Heart right ventricle (tissue), 16 donors: ENCODE data around the gene PTP4A2. TPM values are rescaled to one million over a fixed set of nuclear protein-coding genes. Genes with fewer than 3 reads are reported as not detected.

Experiments
- ATAC-seq, 8 donors: fragments of 200-7000 bp; cut with Tn5 transposase; one replicate each; pipeline ENCODE4 v1.9.1; 2020; ENCODE audit warnings: mild to moderate bottlenecking in 8 of 8, moderate library complexity in 8 of 8, moderate number of reproducible peaks in 1 of 8
- DNase-seq, 2 donors: peaks; one replicate each; pipeline ENCODE4 v3.0.0-alpha.2; 2020
- H3K27ac ChIP-seq, 10 donors: fragments of 200-600 bp; sonication (generic) in 2 of 10; one replicate each; pipeline versions ENCODE4 v1.5.0 to v1.8.0; 2020 to 2022; ENCODE audit warnings: mild to moderate bottlenecking in 3 of 10
- H3K27me3 ChIP-seq, 7 donors: fragments of 200-600 bp; one replicate each; pipeline ENCODE4 v1.8.0; 2021 to 2022; ENCODE audit warnings: mild to moderate bottlenecking in 2 of 7
- H3K36me3 ChIP-seq, 9 donors: fragments of 200-600 bp; sonication (generic) in 1 of 9; one replicate each; pipeline versions ENCODE4 v1.5.0 to v1.8.0; 2020 to 2022; ENCODE audit warnings: mild to moderate bottlenecking in 2 of 9
- H3K4me1 ChIP-seq, 9 donors: fragments of 200-600 bp; sonication (generic) in 1 of 9; one replicate each; pipeline versions ENCODE4 v1.5.0 to v1.8.0; 2020 to 2022; ENCODE audit warnings: mild to moderate bottlenecking in 4 of 9
- H3K4me3 ChIP-seq, 10 donors: fragments of 200-600 bp; sonication (generic) in 2 of 10; one replicate each; pipeline versions ENCODE4 v1.5.0 to v1.8.0; 2020 to 2022; ENCODE audit warnings: mild to moderate bottlenecking in 7 of 10, moderate library complexity in 2 of 10
- H3K9me3 ChIP-seq, 11 donors: fragments of 200-600 bp in 10 of 11; sonication (generic) in 2 of 11; one replicate each; pipeline versions ENCODE4 v1.5.0 to v1.8.0; 2013 to 2022; ENCODE audit warnings: mild to moderate bottlenecking in 2 of 11, control low read depth in 1 of 11, moderate library complexity in 1 of 11
- WGBS, 2 donors: extraction: QIAGEN DNeasy Blood & Tissue Kit; methylation state at CpG; one replicate each; pipeline ENCODE4 v1.1.7; 2013; ENCODE audit warnings: inconsistent platforms in 1 of 2; 5-methylcytosine and 5-hydroxymethylcytosine counted together
- intact Hi-C, 10 donors: fragments of 100-400 bp; cut with DNase I; formaldehyde crosslinking; loops; one replicate each; pipeline versions ENCODE4 v1.11.1 to v1.14.2; 2022
- polyA plus RNA-seq, 2 donors: library from polyadenylated mRNA; stranded (reverse); fragments of 200-250 nt; gene quantifications; one replicate each; pipeline ENCODE4 v1.2.3, GENCODE V29; 2013
- total RNA-seq, 10 donors: library from RNA; stranded (reverse); fragmentation: NEBNext Ultra II Directional in 3 of 10; extraction: Animal tissue kit (Norgen Biotek cat#: 25700) in 3 of 10; gene quantifications; one replicate each; pipeline versions ENCODE4 v1.2.1 to v1.2.4, GENCODE V29; 2021 to 2023
- TF ChIP-seq, protein P1 (sequence below), 9 donors: fragments of 200-600 bp; sonication (generic) in 2 of 9; IDR thresholded peaks; one replicate each; pipeline versions ENCODE4 v1.5.0 to v1.8.0; 2021 to 2022; ENCODE audit warnings: antibody characterized with exemption in 9 of 9, mild to moderate bottlenecking in 5 of 9, moderate library complexity in 1 of 9
- donor health status: Arrhythmogenic right ventricular cardiomyopathy.
- donor health status: ischemic (EF 13 %, LVEDD 7.1; RV severe dilation, severe dysfunction).
- donor health status: healthy with polysubstance abuse.
- donor health status: DM: no; HTN: yes; CAD: no.
- donor health status: DM: no; HTN: no; CAD: no.
- donor health status: ischemic (EF 25% LVEDD 6.9; RV normal size, moderate dysfunction).
- donor health status: ischemic (EF 25% LVEDD 5.7; RV mildly dilated, moderate dysfunction).
- donor health status: healthy.
- donor health status: DM: yes; HTN: yes; CAD: no.
- donor health status: Ischemic cardiomyopathy.
- donor health status: ischemic (EF 35%, LVEDD 5.7; RV mildly dilated, moderate dysfunction).
- donor health status: nonischemic (EF 11% LVEDD 7.7; RV severe dilation, severe dysfunction).
- donor health status: DM: yes; HTN: yes; CAD: no.
- donor health status: PGD.
- donor health status: ischemic (EF 29% LVEDD 5.4; RV normal size, mild dysfunction).
- donor health status: nonischemic (EF 23%, LVEDD 6.1; RV moderate dilation, normal function).

Gene PTP4A2
- total and polyA plus RNA-seq, 12 donors = 49.5 to 506 (median 223) TPM

DNA sequence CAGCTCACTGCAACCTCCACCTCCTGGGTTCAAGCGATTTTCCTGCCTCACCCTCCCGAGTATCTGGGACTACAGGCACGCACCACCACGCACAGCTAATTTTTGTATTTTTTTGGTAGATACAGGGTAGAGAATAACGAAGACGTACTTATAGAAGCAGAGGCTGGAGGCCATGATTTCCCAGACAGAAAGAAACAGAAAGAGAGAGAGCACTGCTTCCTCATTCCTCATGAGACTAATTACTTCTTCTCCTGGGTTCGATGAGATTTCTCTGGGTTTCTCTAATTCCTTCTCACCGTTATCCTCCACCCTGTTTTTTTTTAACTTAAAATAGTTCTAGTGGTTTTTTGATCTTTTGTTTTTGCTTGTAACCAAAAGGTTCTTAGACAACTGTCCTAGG lies 23.4 kb upstream of the PTP4A2 start:
- no peak overlapping the region for H3K4me3 ChIP-seq
- TF ChIP-seq, protein P1, sequence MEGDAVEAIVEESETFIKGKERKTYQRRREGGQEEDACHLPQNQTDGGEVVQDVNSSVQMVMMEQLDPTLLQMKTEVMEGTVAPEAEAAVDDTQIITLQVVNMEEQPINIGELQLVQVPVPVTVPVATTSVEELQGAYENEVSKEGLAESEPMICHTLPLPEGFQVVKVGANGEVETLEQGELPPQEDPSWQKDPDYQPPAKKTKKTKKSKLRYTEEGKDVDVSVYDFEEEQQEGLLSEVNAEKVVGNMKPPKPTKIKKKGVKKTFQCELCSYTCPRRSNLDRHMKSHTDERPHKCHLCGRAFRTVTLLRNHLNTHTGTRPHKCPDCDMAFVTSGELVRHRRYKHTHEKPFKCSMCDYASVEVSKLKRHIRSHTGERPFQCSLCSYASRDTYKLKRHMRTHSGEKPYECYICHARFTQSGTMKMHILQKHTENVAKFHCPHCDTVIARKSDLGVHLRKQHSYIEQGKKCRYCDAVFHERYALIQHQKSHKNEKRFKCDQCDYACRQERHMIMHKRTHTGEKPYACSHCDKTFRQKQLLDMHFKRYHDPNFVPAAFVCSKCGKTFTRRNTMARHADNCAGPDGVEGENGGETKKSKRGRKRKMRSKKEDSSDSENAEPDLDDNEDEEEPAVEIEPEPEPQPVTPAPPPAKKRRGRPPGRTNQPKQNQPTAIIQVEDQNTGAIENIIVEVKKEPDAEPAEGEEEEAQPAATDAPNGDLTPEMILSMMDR (IDR thresholded peaks at IDR 0.05) = no peak
- H3K27ac ChIP-seq = peak overlapping the region in 2 of 10 donors; percentile 18 to 81
- intact Hi-C loops = loop anchor here in 8 of 10 donors (5.0 to 10.0 kb wide), 9 partner anchors 34 to 297 kb away; partner anchors contain the start of gene SPOCD1 (in 1 of the 8)
- no peaks in the 10 kb centered on the region for H3K27me3 ChIP-seq
- no peaks in the 10 kb centered on the region for H3K36me3 ChIP-seq
- peaks cover 0 to 55% (median 9%) of the 10 kb centered on the region in 9 donors for H3K4me1 ChIP-seq
- ATAC-seq = no peak
- no peaks in the 10 kb centered on the region for H3K9me3 ChIP-seq
- 81% methylated on average over 8 of the region's 8 CpGs for WGBS, 2 donors
- no peak for DNase-seq

DNA sequence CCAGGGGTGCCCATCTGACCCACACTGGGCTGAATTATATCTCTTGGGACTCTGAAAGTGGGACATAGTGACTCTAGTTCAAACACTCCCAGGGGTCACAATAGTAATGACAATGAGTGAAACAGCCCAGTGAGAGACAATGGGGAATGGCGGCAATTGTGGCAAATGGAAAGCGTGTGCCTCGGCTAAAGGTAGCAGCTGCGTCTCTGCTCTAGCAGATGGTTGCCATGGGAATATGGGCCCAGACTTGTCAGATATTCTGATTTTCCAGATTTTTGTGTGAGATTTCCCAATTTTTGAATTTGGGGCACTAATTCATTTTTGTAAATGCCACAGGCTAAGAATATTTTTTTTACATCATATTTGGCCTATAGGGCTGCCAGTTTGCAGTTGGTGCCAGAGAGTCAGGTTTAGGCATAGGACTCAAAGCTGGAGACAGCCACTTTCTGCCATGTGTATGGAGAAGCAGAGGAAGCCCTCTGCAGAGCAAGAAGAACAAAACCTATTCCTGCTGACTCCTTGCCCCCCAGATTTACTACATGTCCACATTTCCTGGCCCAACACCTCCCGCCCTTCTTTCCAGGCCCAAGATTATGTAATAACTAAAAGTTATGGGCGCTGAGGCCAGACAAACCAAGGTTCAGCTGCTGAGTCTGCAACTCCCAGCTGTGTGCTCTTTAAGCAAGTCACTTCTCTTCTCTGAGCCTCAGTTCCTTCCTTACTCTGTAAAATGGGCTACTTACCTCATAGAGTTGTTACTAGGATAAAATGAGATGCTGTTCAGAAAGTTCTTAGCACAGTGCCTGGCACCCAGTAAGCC lies 21.6 kb upstream of the PTP4A2 start:
- no peak for DNase-seq
- no peaks in the 10 kb centered on the region for H3K27me3 ChIP-seq
- intact Hi-C loops = loop anchor here in 8 of 10 donors (5.0 to 10.0 kb wide), 9 partner anchors 32 to 295 kb away; partner anchors contain the start of gene SPOCD1 (in 1 of the 8)
- TF ChIP-seq, protein P1 (IDR thresholded peaks at IDR 0.05) = no peak
- H3K36me3 ChIP-seq = no peaks in the 10 kb centered on the region
- H3K4me1 ChIP-seq = peaks cover 8 to 73% (median 27%) of the 10 kb centered on the region in 9 donors
- H3K9me3 ChIP-seq = no peaks in the 10 kb centered on the region
- no peak overlapping the region for H3K4me3 ChIP-seq
- ATAC-seq = no peak
- WGBS, 2 donors = 93% methylated on average over 6 of the region's 6 CpGs
- peak overlapping the region in 1 of 10 donors; percentile 34 for H3K27ac ChIP-seq

DNA sequence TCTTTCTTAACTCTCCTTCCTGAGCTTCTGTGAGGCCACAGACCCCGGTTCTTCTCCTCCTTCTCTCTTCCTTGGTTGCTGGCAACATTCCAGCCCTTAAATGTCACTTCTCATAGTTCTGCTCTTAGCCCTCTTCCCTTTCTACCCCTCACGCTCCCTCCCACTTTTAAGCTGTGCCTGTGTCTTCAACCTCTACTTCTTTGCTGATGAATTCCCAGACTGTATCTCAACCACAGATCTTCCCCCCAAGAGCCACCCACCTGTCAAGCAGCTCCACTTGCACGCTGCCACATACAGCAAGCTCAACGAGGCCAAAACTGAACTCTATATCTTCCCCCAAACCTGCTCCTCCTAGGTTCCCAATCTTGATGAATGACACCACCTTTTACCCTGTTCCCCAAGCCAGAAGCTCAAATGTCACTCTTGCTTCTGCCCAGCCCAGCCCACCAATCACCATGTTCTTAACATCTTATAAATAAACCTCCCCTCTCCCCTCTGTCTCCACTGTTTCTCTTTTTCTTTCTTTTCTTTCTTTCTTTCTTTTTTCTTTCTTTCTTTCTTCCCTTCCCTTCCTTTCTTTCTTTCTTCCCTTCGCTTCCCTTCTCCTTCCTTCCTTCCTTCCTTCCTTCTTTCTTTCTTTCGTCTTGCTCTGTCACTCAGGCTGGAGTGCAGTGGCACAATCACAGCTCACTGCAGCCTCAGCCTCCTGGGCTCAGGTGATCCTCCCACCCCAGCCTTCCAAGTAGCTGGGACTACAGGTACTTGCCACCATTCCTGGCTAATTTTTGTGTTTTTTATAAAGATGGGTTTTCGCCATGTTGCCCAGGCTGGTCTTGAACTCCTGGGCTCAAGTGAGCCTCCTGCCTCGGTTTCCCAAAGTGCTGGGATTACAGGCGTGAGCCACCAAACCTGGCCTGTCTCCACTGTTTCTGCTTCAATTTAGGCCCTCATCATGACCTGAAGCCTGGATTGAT lies 19.8 kb upstream of the PTP4A2 start:
- peak in 1 of 2 donors; percentile 30 for DNase-seq
- WGBS, 2 donors = 75 to 78% methylated on average over 9 of the region's 9 CpGs
- Histone ChIP-seq H3K36me3 (no peaks in the 10 kb centered on the region), H3K9me3 (no peaks in the 10 kb centered on the region), H3K4me1 (peaks cover 13 to 86% (median 33%) of the 10 kb centered on the region in 9 donors), H3K27me3 (no peaks in the 10 kb centered on the region), H3K27ac (peak overlapping the region in 5 of 10 donors; percentile 1 to 96 (median 95)), H3K4me3 (no peak overlapping the region)
- no peak for ATAC-seq
- TF ChIP-seq, protein P1 (IDR thresholded peaks at IDR 0.05) = no peak
- intact Hi-C loops = loop anchor here in 1 of 10 donors (10.0 kb wide), 1 partner anchor 293 kb away; no protein-coding TSS in a partner anchor
